GM19467 (cell line): ENCODE results near the gene FOXP1.

Experiments
- ATAC-seq: cut with Tn5 transposase; IDR thresholded peaks from one replicate; pipeline ENCODE4 v1.9.1; 2021; ENCODE audit warnings: mild to moderate bottlenecking, moderate library complexity; ENCODE audit not compliant: unreplicated experiment

FOXP1 gene

DNA sequence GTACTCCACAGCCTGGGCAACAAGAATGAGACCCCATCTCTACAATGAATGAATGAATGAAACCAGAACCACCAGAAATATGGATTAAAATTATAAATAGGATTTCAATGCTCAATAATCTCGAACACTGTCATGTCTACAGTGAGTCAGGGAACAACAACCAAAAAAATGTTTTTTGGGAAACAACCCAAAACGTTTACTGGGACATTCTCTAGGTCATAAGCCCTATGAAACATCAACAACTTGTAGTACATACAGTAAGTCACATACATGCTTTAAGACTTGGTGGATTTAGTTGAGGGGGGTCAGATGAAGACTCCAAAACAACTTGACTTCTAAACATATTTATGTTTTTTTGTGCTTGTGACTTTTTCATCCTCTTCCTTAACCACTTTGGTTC is 511.2 kb downstream of the FOXP1 start:
- ATAC-seq, result no peak

GRCh38 chr3:71070497-71071463 is 512.7 kb downstream of the FOXP1 start:
- no peak for ATAC-seq

GRCh38 chr3:71069797-71070196 is 513.7 kb downstream of the FOXP1 start:
- no peak for ATAC-seq

- no peak for ATAC-seq
These were observed 515.4 kb downstream of the FOXP1 start for GRCh38 chr3:71067977-71068654.

DNA sequence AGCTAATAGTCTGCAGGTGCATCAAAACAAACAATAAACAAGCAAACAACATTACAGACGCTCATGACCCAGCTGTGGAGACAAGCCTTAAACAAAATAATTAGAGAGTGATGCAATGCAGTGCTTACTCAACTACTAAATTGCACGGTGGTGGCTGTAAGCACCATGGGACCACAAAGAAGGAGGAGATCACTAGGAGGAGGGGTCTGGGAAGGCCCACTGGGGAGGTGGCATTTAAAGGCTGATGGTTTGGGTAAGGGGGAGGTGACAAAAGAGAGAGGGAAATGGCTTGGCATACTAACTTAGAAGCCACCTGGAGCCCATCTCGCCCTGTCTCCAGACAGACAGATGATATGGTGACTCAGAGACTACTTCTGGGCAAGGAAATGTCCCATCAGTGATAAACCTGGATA is 516.7 kb downstream of the FOXP1 start:
- no peak for ATAC-seq

GRCh38 chr3:71066356-71066755 is 517.2 kb downstream of the FOXP1 start:
- ATAC-seq, result no peak

DNA sequence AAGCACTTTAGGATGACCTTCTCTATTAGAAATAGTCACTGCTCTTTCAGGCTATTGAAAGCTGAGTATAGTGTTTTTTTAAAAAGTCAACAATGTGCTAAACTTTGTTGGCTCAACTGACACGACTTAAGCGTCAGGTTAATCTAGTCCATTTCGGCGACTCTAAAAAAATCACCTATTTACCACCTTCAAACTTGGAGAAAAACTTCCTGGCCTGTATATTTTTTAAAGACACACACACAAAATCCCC is 517.8 kb downstream of the FOXP1 start:
- no peak for ATAC-seq

- no peak for ATAC-seq
These were observed 518.4 kb downstream of the FOXP1 start for GRCh38 chr3:71064956-71065763.

GRCh38 chr3:71064291-71064955 is 519.1 kb downstream of the FOXP1 start:
- ATAC-seq, result no peak

DNA sequence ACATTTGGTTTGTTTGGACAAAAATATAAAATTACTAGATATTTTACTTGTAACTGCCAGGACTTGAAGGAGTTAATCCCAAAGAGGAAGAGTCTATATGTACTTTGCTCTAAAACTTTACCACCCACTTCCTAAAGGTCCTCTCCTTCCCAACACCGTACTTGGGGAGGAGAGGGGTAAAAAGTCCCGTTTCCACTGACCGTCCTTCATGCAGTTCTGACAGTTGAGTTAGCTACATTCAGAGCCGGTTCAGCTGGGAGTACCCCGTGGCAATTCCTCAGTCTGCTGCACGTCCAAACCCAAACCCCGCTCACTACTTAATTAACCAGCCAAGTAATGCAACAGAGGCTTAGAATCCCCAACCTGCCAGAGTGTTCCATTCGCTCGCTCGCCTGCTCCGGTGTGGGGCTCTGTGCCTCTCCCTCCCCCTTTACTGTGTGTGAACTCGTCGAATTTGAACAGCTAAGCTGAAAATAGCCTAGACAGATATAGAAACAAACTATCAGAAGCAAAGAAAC is 519.7 kb downstream of the FOXP1 start:
- ATAC-seq, result no peak

DNA sequence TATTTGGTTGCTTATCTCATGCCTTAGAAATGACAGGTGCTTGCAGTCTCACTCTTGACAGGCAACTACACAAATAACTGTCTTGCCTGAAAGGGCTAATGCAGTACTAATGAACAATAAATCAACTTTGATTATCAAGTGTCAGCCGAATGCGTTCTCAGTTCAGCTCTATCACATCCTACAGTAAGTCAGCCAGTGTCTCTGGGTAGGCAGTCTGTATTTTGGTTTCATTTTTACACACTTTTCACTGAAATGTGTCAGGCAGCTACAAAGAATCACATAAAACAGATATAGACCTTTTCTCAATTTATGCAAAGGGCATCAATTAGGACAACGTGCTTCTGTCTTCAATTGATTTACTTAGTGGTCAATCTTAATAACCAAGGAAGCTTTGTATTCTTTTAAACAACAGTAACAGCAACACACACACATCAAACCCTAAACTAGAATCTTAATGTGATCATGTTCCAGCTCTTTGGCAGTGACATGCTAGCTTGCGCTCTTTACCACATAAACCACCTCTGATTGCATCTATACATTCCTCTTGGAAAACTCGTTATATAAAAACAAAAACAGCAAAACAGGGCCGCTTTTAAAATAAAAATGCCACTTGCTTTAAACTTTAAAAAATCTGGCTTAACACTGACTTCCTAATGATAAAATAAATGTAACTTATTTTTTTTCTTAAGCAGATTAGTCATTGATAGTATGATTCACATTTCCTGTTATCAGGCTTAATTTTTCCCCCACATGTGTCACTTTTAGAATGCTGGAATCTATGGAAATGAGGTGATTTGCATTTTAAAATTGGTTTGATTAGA is 520.4 kb downstream of the FOXP1 start:
- ATAC-seq, result no peak

- no peak for ATAC-seq
These were observed 521.2 kb downstream of the FOXP1 start for GRCh38 chr3:71062037-71062932.

DNA sequence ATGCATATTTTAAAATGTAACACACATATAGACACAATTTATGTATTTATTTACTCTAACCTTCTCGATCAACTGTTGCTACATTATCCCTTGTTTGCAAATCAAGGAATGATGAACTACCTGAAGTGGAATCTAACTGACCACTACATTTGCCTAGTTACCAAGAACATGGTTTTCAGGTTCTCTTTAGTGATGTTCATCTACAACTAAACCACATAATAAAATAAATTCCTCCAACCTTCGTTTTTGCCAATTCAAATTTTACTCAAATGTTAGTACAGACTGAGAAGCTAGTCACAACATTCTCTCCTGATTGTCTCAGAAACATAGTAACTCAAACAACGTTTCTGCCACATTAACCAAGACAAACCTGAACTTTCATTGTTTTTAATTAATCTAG is 521.9 kb downstream of the FOXP1 start:
- ATAC-seq, result no peak

- ATAC-seq, result no peak
These were observed 522.5 kb downstream of the FOXP1 start for GRCh38 chr3:71061037-71061436.

DNA sequence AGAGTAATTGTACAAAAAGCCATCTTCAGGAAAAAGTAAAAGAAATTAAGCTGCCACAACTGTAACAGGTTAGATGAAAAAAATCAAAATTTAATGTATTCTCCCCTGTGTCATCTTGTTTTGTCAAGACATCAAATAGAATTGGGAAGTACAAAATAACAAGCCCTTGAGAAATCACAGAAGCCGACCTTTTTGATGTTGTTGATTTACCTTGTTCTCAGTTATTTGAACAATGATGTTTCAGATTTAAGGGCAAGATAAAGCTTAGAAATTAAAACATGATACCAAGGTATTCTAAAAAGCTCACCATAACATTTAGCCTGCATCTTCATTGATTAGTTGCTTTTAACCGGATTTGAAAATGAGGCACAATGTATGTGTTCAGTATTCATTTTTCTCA is 523.0 kb downstream of the FOXP1 start:
- ATAC-seq, result no peak

DNA sequence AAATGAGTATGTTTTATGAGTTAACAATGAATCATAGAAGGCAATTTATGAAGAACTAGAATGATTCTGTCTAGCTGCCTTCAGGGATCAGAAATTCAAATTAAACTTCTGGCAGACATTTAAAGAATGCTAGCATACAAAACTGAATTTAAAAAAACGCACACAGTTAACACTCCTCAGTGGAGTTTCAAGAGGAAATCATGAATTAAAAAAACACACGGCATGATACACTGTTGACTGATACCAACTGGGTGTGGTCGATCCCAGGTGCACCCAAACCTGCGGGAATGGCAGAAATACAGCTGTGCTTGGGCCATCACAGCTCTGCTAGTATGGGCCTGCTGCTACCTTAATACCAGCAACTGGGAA is 526.0 kb downstream of the FOXP1 start:
- ATAC-seq, result no peak

- no peak for ATAC-seq
These were observed 527.2 kb downstream of the FOXP1 start for GRCh38 chr3:71056327-71056726.

GRCh38 chr3:71055257-71056001 is 528.1 kb downstream of the FOXP1 start:
- ATAC-seq, result no peak
